ENCODE data around the gene GNPAT. TPM values are rescaled to one million over a fixed set of nuclear protein-coding genes. Genes with fewer than 3 reads are reported as not detected.

Gene GNPAT
- total and polyA plus RNA-seq, 4 donors, result 14.7 to 32.0 (median 22.7) TPM

GRCh38 chr1:231264642-231265041, 23.6 kb downstream of the GNPAT start:
- Histone ChIP-seq H3K27me3 (ENCODE audit: control insufficient read depth in 4 of 4, insufficient read depth in 4 of 4, low read length in 3 of 4) (no peaks in the 10 kb centered on the region), H3K36me3 (ENCODE audit: control insufficient read depth in 4 of 4, insufficient read depth in 3 of 4, low read depth in 1 of 4, low read length in 3 of 4) (peaks cover 9 to 77% (median 65%) of the 10 kb centered on the region in 4 donors), H3K9ac (ENCODE audit: low read depth in 1 of 2, low read length in 2 of 2) (no peak overlapping the region), H3K4me1 (ENCODE audit: control insufficient read depth in 4 of 4, insufficient read depth in 4 of 4, low read length in 3 of 4) (no peaks in the 10 kb centered on the region), H3K27ac (ENCODE audit: low read depth in 1 of 2, low read length in 2 of 2) (no peak overlapping the region), H3K9me3 (ENCODE audit: control insufficient read depth in 4 of 4, low read length in 3 of 4) (peaks cover 3 to 7% (median 4%) of the 10 kb centered on the region in 4 donors), H3K4me3 (ENCODE audit: low read depth in 1 of 3, low read length in 3 of 3) (no peak overlapping the region)
- 97% methylated on average over 1 of the region's 1 CpG for WGBS
- TF ChIP-seq RXRA (IDR thresholded peaks at IDR 0.05) (no peak), FOXA2 (IDR thresholded peaks at IDR 0.05) (no peak), JUND (IDR thresholded peaks at IDR 0.05) (no peak)
- DNase-seq (ENCODE audit: low spot score), result no peak

- 97% methylated on average over 3 of the region's 3 CpGs for WGBS
- H3K4me3 ChIP-seq (ENCODE audit: low read depth in 1 of 3, low read length in 3 of 3), result no peak overlapping the region
- H3K9me3 ChIP-seq (ENCODE audit: control insufficient read depth in 4 of 4, low read length in 3 of 4), result no peaks in the 10 kb centered on the region
- H3K4me1 ChIP-seq (ENCODE audit: control insufficient read depth in 4 of 4, insufficient read depth in 4 of 4, low read length in 3 of 4), result no peaks in the 10 kb centered on the region
- no peak for DNase-seq (ENCODE audit: low spot score)
- H3K9ac ChIP-seq (ENCODE audit: low read depth in 1 of 2, low read length in 2 of 2), result no peak overlapping the region
- H3K27ac ChIP-seq (ENCODE audit: low read depth in 1 of 2, low read length in 2 of 2), result no peak overlapping the region
- TF ChIP-seq FOXA1 (IDR thresholded peaks at IDR 0.05), result no peak
- TF ChIP-seq GABPA (IDR thresholded peaks at IDR 0.05 in 1 of 2, conservative IDR thresholded peaks at IDR 0.05 in 1 of 2), result no peak
- TF ChIP-seq RAD21 (IDR thresholded peaks at IDR 0.05), result no peak
- TF ChIP-seq TAF1 (conservative IDR thresholded peaks at IDR 0.05), result no peak
- TF ChIP-seq MAX (IDR thresholded peaks at IDR 0.05), result no peak
- H3K36me3 ChIP-seq (ENCODE audit: control insufficient read depth in 4 of 4, insufficient read depth in 3 of 4, low read depth in 1 of 4, low read length in 3 of 4), result peaks cover 10 to 76% (median 62%) of the 10 kb centered on the region in 4 donors
- no peaks in the 10 kb centered on the region for H3K27me3 ChIP-seq (ENCODE audit: control insufficient read depth in 4 of 4, insufficient read depth in 4 of 4, low read length in 3 of 4)
Observed at GRCh38 chr1:231265379-231265778, 24.4 kb downstream of the GNPAT start.

- 63% methylated on average over 1 of the region's 1 CpG for WGBS
- Histone ChIP-seq H3K36me3 (ENCODE audit: control insufficient read depth in 4 of 4, insufficient read depth in 3 of 4, low read depth in 1 of 4, low read length in 3 of 4) (peaks cover 10 to 74% (median 55%) of the 10 kb centered on the region in 4 donors), H3K27ac (ENCODE audit: low read depth in 1 of 2, low read length in 2 of 2) (no peak overlapping the region), H3K27me3 (ENCODE audit: control insufficient read depth in 4 of 4, insufficient read depth in 4 of 4, low read length in 3 of 4) (no peaks in the 10 kb centered on the region), H3K9me3 (ENCODE audit: control insufficient read depth in 4 of 4, low read length in 3 of 4) (no peaks in the 10 kb centered on the region), H3K4me1 (ENCODE audit: control insufficient read depth in 4 of 4, insufficient read depth in 4 of 4, low read length in 3 of 4) (no peaks in the 10 kb centered on the region), H3K9ac (ENCODE audit: low read depth in 1 of 2, low read length in 2 of 2) (no peak overlapping the region), H3K4me3 (ENCODE audit: low read depth in 1 of 3, low read length in 3 of 3) (no peak overlapping the region)
- no peak for DNase-seq (ENCODE audit: low spot score)
- no peak for TF ChIP-seq SP1 (IDR thresholded peaks at IDR 0.05)
- TF ChIP-seq FOXA1 (IDR thresholded peaks at IDR 0.05), result no peak
- no peak for TF ChIP-seq GABPA (IDR thresholded peaks at IDR 0.05 in 1 of 2, conservative IDR thresholded peaks at IDR 0.05 in 1 of 2)
- no peak for TF ChIP-seq REST (IDR thresholded peaks at IDR 0.05)
- no peak for TF ChIP-seq ZBTB33 (IDR thresholded peaks at IDR 0.05)
Observed at GRCh38 chr1:231266811-231267322, 25.9 kb downstream of the GNPAT start.
